ENCODE measurements around the gene TTC32. TPM values are rescaled to one million over a fixed set of nuclear protein-coding genes. Genes with fewer than 3 reads are reported as not detected.
A peak's percentile ranks its signal among the peaks of the same experiment; 100 is the strongest.

TTC32 gene
- total RNA-seq, 1 donor from 2014 or later: 9.4 TPM

DNA sequence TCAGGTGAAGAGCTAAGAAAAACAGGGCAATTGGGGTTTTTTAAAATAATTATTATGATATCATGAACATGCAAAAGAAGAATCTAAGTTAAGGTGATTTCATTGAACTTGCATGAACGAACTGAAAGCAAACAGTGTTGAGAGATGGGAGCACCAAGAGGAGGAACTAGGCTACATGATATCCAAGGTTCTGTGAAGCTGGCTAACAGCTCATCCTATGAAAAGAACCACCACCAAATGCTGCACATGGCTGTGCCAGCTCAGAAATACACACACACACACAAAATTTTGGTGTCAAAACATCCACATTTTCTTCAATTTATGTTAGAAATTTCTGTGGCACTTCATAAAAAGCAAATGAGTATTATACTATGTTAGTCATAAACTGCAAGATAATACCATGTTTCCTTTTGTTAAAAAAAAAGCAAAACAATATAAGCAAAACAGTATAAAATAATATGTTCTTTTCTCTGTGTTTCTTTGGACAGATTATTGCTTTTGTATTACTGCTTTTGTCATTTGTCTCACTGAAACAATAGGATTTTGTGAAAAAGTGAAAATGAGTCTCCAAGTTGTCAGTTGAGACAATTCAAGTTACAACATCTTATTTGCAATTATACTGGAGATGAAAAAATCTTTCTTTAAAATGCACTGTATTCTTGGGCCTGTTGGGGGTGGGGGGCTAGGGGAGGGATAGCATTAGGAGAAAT is 12.6 kb upstream of the TTC32 start:
- DNase-seq (ENCODE audit: low spot score): no peak
- Mint-ChIP-seq H3K27me3 (ENCODE audit: unreplicated experiment) (peaks cover 1% of the 10 kb centered on the region), H3K36me3 (ENCODE audit: low read depth, unreplicated experiment) (peaks cover 11% of the 10 kb centered on the region), H3K4me1 (ENCODE audit: unreplicated experiment) (peaks cover 2% of the 10 kb centered on the region), H3K9me3 (ENCODE audit: unreplicated experiment) (no peaks in the 10 kb centered on the region), H3K27ac (ENCODE audit: unreplicated experiment) (no peak overlapping the region), H3K4me3 (ENCODE audit: unreplicated experiment) (no peak overlapping the region)
- TF ChIP-seq, protein P1, sequence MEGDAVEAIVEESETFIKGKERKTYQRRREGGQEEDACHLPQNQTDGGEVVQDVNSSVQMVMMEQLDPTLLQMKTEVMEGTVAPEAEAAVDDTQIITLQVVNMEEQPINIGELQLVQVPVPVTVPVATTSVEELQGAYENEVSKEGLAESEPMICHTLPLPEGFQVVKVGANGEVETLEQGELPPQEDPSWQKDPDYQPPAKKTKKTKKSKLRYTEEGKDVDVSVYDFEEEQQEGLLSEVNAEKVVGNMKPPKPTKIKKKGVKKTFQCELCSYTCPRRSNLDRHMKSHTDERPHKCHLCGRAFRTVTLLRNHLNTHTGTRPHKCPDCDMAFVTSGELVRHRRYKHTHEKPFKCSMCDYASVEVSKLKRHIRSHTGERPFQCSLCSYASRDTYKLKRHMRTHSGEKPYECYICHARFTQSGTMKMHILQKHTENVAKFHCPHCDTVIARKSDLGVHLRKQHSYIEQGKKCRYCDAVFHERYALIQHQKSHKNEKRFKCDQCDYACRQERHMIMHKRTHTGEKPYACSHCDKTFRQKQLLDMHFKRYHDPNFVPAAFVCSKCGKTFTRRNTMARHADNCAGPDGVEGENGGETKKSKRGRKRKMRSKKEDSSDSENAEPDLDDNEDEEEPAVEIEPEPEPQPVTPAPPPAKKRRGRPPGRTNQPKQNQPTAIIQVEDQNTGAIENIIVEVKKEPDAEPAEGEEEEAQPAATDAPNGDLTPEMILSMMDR (IDR thresholded peaks at IDR 0.05; ENCODE audit: unreplicated experiment): no peak

DNA sequence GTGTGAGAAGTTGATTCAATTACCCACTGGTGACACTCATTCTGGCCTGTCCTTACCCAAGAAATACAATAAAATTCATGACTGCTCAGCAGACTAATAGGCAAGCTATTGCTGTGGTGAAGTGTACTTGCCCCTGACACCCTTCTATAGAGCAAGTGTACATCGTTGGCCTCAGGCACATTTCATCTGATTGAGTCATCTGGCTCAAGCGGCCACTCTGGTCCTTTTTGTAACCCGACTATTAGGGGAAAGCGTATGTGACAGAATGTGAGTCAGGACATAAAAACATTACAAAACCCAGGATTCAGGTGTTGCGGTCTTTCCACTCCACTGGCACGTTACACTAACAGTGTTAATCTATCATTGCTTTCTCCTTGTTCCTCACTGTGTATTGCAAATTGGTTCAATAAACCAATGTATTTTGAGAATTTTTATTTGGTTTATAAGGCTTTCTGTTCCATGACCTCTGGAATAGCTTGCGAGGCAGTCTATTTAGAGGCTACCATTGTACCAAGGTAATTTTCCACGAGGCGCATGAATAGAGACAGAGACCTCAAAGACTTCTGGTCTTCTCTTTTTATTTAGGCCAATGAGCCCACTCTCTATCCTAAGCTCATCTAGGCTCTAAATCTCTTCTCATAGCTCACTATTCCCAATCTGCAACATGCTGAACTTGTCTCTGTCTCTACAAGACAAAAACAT is 10.2 kb upstream of the TTC32 start:
- H3K27me3 Mint-ChIP-seq (ENCODE audit: unreplicated experiment): peaks cover 1% of the 10 kb centered on the region
- H3K36me3 Mint-ChIP-seq (ENCODE audit: low read depth, unreplicated experiment): peaks cover 5% of the 10 kb centered on the region
- TF ChIP-seq, protein P1 (IDR thresholded peaks at IDR 0.05; ENCODE audit: unreplicated experiment): no peak
- no peaks in the 10 kb centered on the region for H3K9me3 Mint-ChIP-seq (ENCODE audit: unreplicated experiment)
- no peak overlapping the region for H3K4me3 Mint-ChIP-seq (ENCODE audit: unreplicated experiment)
- peaks cover 2% of the 10 kb centered on the region for H3K4me1 Mint-ChIP-seq (ENCODE audit: unreplicated experiment)
- H3K27ac Mint-ChIP-seq (ENCODE audit: unreplicated experiment): no peak overlapping the region
- DNase-seq (ENCODE audit: low spot score): no peak

DNA sequence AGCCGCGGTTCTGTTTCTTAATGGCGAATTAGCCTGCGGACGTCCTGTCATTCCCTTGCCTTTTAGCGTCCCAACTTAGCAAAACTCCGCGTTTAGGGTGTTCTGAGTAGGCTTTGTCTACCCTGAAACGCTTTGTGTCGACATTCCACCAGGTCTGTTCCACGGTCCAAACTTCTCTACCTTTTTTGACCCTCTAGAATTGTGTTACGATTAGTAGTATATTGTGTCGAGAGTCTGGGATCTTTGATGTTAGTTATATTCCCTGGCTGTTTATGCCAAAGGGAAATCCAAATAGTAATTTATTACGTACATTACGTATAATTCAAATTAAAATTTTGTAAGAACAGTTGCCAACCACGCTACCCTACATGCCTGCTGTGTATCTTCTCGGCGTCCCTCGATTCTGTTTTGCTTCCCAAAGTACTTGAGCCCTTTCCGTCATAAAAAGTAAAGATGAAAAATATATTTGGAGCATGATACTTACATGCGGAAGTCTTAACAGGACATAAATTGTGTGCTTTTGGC is 495 bp upstream of the TTC32 start:
- H3K27me3 Mint-ChIP-seq (ENCODE audit: unreplicated experiment): peaks cover 5% of the 10 kb centered on the region
- H3K4me1 Mint-ChIP-seq (ENCODE audit: unreplicated experiment): peaks cover 18% of the 10 kb centered on the region
- DNase-seq (ENCODE audit: low spot score): no peak
- no peaks in the 10 kb centered on the region for H3K9me3 Mint-ChIP-seq (ENCODE audit: unreplicated experiment)
- TF ChIP-seq, protein P1 (IDR thresholded peaks at IDR 0.05; ENCODE audit: unreplicated experiment): no peak
- H3K4me3 Mint-ChIP-seq (ENCODE audit: unreplicated experiment): peak overlapping the region; percentile 89
- no peaks in the 10 kb centered on the region for H3K36me3 Mint-ChIP-seq (ENCODE audit: low read depth, unreplicated experiment)
- peak overlapping the region; percentile 100 for H3K27ac Mint-ChIP-seq (ENCODE audit: unreplicated experiment)

DNA sequence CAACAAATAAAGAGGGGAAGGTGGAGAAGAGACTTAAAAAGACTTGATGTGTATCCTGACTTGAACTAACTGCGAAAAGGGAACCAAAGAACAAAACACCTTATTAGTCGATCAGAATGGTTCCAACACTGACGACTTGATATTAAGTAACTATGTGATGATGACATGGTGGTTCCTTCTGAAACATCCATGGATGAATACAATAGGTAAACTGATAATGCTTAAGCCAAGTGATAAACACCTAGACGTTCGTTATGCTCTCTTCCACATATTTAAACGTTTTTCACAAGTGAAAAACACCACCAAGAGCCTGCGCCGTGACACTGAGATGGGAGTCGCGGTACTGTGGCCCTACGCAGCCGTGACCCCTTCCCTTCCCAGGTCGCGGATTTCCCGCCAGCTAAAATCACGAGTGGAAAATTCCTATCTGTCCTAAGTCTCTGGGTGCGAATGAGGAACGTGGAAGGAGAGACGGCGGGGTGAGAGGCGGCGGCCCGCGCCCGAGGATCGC is 797 bp downstream of the TTC32 start:
- DNase-seq (ENCODE audit: low spot score): no peak
- H3K27ac Mint-ChIP-seq (ENCODE audit: unreplicated experiment): peak overlapping the region; percentile 100
- peaks cover 5% of the 10 kb centered on the region for H3K27me3 Mint-ChIP-seq (ENCODE audit: unreplicated experiment)
- peaks cover 18% of the 10 kb centered on the region for H3K4me1 Mint-ChIP-seq (ENCODE audit: unreplicated experiment)
- TF ChIP-seq, protein P1 (IDR thresholded peaks at IDR 0.05; ENCODE audit: unreplicated experiment): no peak
- H3K9me3 Mint-ChIP-seq (ENCODE audit: unreplicated experiment): no peaks in the 10 kb centered on the region
- H3K4me3 Mint-ChIP-seq (ENCODE audit: unreplicated experiment): peak overlapping the region; percentile 89
- no peaks in the 10 kb centered on the region for H3K36me3 Mint-ChIP-seq (ENCODE audit: low read depth, unreplicated experiment)

Data from endothelial cell (in vitro differentiated cells).